ENCODE results near the gene MPPED1.

DNA sequence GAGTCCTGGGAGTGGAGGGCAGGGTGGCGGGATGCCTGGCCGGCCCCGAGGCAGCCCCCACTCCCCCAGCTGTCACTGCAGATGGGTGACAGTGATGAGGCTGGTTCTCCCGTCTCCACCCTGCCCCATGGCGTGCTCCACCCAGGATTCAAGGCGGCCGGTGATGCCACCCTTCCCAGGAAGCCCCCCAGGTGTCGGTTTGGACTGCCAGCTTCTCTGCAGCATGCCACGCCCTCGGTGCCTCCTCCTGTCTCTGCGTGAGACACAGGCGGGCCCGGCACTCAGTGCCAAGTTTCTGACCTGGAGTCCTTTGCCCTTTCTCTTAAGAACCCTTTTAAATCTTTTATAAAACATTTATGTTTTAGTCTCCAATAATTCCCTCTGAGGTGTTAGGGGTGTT, 71.5 kb downstream of the MPPED1 start:
- TF ChIP-seq, protein P1, sequence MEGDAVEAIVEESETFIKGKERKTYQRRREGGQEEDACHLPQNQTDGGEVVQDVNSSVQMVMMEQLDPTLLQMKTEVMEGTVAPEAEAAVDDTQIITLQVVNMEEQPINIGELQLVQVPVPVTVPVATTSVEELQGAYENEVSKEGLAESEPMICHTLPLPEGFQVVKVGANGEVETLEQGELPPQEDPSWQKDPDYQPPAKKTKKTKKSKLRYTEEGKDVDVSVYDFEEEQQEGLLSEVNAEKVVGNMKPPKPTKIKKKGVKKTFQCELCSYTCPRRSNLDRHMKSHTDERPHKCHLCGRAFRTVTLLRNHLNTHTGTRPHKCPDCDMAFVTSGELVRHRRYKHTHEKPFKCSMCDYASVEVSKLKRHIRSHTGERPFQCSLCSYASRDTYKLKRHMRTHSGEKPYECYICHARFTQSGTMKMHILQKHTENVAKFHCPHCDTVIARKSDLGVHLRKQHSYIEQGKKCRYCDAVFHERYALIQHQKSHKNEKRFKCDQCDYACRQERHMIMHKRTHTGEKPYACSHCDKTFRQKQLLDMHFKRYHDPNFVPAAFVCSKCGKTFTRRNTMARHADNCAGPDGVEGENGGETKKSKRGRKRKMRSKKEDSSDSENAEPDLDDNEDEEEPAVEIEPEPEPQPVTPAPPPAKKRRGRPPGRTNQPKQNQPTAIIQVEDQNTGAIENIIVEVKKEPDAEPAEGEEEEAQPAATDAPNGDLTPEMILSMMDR (IDR thresholded peaks at IDR 0.05): no peak
- no peak for TF ChIP-seq EZH2 (IDR thresholded peaks at IDR 0.05; ENCODE audit: borderline replicate concordance, insufficient read depth, low read depth, low read length, poor library complexity, severe bottlenecking)

All from B cell (primary cell).